GM21529 (cell line): ENCODE data around the gene TOX2.
A peak's percentile ranks its signal among the peaks of the same experiment; 100 is the strongest.

ENCODE experiments used
- ATAC-seq: cut with Tn5 transposase; IDR thresholded peaks from one replicate; pipeline ENCODE4 v1.9.1; 2021; ENCODE audit not compliant: unreplicated experiment

TOX2 gene

DNA sequence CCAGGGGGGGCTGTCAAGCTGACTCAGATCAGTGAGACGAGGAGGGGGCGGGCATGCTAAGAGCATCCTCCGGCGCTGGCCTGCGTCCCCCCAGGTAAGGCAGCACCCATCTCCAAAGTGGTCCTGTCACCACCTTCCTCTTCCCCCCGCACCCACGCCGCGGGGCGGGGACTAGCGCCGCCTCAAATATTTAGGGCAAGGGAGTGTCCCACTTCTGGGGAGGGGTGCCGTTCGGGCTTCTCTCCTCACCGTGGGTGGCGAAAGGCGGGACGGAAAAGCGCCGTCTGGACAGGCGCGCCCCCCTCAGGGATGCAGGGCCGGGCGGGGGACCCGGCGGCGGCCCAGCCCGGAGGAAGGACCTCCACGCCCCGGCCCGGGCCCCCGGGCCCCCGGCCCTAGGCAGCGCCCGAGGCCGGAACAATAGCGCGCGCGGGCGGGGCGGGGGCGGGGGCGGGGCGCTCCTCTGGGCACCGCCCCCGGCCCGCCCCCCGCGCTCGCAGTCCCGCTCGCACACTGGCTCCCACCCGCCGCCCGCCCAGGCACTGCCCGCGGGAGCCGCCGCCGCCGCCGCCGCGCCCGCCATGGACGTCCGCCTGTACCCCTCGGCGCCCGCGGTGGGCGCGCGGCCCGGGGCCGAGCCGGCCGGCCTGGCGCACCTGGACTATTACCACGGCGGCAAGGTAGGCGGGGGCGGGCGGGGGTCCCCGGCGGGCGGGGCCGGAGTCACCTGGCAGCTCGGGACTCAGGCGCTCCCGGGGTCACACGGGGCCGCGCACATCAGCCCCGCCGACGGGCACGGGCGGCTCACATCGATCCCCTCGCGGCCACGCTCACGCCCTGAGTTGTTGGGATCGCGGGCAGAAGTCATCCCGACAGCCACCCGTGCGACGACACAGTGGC, at the start of gene TOX2:
Gene TOX2 (plus strand): TSS at position 542 of the 900 bp plus-strand sequence. CDS start 40 bp downstream, at position 582.
- peak; percentile 38 for ATAC-seq

- ATAC-seq: no peak
Observed at GRCh38 chr20:43868091-43868490, 46.6 kb upstream of the TOX2 start.

GRCh38 chr20:43870484-43870883, 44.2 kb upstream of the TOX2 start:
- ATAC-seq: no peak

GRCh38 chr20:43878776-43879175, 35.9 kb upstream of the TOX2 start:
- ATAC-seq: no peak

DNA sequence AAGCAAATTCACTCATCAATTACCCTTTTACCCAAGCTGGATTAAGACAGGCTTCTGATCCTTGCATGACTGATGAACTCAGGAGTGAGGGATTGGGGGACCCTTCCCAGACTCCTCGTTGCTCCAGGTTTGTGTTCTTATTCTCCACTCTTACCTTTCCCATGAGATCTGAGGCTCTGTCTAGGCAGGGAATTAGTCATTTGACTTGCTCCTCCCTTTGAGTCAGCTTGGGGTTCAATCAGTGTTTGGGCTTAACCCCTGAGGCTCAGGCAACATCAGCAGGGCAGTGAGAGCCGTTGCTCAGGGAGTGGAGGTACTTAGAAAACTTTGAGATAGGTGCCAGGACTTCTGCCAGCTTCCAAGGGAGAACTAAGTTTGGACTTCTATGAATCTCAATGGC, 20.7 kb upstream of the TOX2 start:
- no peak for ATAC-seq

DNA sequence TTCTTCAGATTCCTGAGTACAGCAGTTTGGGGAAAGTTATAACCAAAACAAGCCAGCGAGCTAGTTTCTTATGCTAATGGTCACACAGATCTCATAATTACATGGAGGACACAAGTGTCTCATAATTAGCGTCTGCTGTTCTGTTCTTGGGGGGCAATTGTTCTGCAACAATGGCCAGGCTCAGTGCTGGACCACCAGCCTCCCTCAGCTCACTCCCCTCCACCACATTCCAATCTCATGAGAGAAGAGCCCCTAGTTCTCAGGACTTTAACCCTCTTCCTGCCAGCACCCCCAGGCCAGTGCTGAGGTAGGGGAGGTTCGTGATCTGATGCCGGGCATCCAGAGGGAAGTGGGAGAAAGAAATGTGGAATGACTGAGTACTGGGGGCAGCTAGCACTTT, 20.2 kb upstream of the TOX2 start:
- no peak for ATAC-seq

GRCh38 chr20:43895235-43895634, 19.4 kb upstream of the TOX2 start:
- ATAC-seq: no peak

DNA sequence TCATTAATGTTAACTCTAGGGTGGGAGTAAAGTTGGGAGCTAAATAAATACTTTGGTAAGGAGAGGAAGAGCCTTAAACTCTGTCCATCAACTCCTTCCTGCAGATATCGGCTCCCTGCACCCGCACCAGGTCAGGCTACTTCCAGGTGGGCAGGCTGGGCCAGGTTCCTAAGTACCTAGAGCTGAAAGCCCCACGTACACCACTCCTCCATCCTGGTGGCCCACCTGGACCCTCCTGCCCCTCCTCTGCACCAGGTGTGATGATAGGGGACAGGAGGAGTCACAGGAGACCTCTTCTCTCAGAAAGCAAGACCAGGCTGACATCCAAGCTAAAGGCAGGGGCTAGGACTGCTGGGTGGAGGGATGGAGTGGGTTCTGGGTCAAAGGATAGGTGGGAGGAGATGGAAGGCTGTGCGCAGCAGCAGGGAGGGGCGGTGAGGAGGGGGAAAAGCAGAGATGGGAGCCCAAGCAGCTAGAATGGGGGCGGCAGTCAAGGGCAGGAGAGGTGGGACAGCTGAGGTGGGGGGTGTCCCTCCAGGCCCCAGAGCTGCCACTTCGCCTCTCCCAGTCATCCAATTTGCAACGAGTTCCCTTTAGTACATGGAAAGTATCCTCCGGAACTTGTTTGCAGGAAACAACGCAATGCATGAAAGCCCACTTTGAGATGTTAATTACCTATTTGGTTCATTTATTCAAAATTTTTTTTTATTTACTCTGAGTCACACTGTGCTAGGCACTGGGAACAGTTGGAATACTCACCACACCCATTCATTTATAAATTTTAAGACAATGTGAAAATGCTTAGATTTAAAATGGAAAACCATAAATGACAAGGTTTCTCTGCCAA, 15.2 kb upstream of the TOX2 start:
- ATAC-seq: no peak

GRCh38 chr20:43900121-43900466, 14.6 kb upstream of the TOX2 start:
- ATAC-seq: no peak

DNA sequence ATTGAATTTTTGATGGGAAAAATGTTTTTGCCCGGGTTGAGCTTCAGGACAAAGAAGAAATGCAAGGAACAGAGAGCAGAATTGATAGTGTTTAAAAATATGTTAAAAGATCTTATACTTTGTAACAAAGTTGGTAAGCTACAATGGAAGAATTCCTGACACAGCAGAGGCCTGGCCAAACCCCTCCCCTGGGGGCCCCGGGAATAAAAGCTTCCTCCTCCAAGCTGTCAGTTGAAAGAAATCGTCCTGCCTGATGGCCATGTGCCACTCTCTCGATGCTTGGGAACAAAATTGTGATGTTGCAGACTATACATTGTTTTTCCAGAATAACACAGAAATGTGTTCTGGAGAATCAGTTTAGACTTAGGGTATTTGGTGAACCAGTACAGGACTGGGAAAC, 14.2 kb upstream of the TOX2 start:
- no peak for ATAC-seq

DNA sequence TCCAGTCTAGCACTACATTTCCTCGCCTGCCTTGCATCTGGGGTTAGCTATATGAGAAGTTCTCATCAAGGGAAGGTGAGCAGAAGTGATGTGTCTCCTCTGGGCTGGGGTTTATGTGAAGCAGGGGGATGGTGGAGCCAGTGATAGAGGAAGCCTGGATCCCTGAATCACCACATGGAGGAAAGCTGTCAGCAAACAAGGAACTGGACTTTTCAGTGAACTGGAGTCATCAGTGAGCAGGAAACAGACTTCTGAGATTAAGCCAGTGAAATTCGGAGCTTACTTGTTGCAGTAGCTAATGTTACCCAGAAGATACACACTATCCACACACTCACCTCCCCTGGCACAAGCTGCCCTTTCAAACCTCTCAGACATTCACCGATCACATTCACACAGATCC, 13.4 kb upstream of the TOX2 start:
- ATAC-seq: no peak

DNA sequence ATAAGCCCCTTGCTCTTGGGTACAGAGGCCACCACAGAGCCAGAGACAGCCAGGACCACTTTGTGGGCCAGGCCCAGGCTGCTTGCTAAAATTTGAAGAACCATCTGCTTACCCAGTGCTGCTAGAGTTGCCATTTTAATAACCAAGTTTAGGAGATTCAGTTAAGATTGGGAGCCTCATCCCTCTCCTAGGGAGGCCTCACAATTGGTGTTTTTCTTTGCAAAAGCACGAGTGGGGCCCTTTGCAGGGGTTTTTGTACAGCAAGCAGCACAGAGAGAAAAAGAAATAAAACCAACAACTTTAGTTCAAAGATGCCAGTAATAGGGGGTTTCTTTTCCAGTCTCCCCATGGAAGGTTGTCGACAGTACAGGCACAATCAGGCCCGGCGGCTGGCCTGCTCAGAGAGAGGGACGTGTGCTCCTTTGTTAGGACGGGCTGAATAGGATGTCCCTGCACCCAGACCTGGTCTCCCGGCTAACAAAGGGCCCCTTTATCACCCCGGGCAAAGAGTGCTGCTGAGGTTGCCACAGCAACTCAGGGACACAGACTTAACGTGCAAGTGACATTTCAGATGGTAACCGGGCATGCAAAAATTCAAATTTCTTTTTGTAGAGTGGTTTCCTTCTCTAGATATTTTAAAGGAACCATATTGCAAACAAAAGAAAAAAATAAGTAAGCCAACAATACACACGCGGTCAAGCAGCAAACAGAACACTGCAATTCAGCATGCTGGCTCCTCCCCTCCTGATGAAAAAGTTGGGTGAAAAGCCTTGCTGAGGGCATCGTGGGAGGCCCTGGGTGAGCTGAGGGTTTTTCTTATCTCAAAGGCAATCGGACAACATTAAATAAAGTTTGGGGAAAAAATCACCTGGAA, 10.5 kb upstream of the TOX2 start:
- no peak for ATAC-seq

GRCh38 chr20:43904827-43905177, 9.8 kb upstream of the TOX2 start:
- ATAC-seq: no peak

DNA sequence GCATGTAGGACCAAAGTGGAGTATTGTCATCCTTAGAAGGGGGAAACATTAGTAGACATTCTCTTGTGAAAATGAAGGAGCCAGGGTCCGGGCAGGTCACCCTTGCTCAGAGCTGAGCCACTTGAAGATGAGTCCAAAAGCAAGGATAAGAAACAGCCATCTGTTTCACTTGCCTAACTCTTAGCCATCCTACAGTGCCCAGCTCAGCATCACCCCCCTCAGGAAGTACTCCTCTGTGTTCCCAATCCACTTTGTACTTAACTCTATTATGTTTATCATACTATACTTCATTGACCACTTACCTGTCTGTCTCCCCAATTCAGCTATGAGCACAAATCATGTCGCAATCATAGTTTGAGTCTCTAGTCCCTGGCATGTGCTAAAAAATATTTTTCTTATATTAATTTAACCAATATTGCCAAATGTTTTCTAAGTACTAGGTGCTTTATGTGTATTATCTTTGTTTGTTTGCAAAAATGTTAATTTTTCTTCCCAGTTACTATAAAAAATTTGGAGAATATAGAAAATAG, 8.1 kb upstream of the TOX2 start:
- ATAC-seq: no peak

DNA sequence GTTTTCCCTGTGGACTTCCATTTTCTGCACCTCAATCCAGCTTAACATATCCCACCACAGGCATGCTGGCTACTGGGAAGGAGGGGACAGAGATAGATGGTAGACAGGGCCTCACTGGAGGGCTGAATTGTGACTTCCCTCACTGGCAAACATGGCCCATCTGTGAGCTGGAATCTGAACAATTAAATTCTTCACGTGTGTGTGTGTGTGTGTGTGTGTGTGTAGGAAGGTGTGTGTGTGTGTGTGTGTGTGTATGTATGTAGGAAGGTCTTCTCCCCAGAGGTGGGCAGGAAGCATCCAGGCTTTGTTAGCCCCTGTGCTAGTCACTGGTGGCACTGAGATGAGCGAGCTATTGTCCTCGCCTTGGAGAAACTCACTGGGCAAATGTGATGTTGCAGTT, 5.4 kb upstream of the TOX2 start:
- no peak for ATAC-seq

DNA sequence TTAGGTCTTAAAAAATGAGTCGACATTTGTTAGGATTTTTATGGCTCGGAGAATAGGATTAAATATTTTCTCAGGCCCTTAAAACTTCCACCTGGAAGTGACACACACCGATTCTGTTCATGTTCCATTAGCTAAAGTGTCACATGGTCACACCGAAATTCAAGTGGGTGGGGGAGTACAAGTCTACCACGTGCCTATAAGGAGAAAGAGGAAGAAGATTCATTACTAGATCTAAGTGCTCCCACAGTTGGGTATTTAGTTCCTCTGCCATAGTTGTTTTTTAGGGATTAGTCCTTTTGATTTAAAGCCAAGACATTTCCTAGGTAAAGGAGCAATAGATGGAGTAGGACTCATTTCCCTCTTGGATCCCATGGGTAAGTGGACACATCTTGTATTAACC, 4.9 kb upstream of the TOX2 start:
- no peak for ATAC-seq

- ATAC-seq: no peak
Observed at GRCh38 chr20:43910564-43910963, 4.1 kb upstream of the TOX2 start.

- ATAC-seq: no peak
Observed at GRCh38 chr20:43911066-43911465, 3.6 kb upstream of the TOX2 start.

DNA sequence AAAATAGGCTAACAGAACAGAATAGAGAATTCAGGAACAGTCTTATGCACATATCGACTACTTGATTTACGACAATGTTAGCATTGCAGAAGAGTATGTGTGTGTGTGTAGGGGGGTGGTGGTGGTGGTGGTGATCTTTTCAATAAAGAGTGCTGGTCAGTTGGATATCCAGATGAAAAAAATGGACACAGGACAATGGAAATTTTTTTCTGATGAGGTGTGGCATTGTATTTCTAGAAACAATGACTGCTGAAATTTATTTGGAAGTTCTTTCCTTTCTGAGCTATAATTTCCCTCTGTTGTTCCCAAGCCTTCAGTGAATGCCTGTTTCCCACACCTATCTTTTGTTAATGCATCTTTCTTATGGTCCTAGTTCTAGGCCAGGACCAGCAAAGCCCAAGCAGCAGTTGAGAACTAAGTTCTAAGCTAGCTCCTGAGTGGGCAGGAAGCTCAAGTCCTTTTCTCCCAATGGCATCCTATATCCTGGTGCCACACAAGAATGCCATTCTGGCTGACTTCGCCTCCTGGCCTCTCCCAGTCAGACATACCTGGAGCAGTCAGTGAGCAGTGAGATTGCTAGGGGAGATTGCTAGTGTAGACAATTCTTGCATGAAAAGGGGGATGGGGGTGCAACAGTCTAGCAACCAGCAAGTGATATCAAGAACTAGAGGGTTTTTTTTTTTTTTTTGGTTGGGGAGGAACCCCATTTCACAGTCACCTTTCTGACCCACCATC, 1.2 kb upstream of the TOX2 start:
- no peak for ATAC-seq
